ENCODE measurements around the gene ECT2.

The ECT2 gene

GRCh38 chr3:172836390-172836997 lies 86.0 kb downstream of the ECT2 start:
- no peaks in the 10 kb centered on the region for H3K79me1 ChIP-seq (ENCODE audit: low read length)
- no peak overlapping the region for H3K4ac ChIP-seq (ENCODE audit: low read depth, low read length)
- H3K9me3 ChIP-seq (ENCODE audit: insufficient read depth, low read depth, low read length), result no peaks in the 10 kb centered on the region
- H2BK5ac ChIP-seq (ENCODE audit: low read depth, low read length, poor library complexity), result no peak overlapping the region
- H3K4me1 ChIP-seq (ENCODE audit: control insufficient read depth in 1 of 2, insufficient read depth in 2 of 2, low read length in 2 of 2), result no peaks in the 10 kb centered on the region
- H3K23ac ChIP-seq (ENCODE audit: low read length), result no peak overlapping the region
- H3K27ac ChIP-seq (ENCODE audit: low read depth, low read length), result no peak overlapping the region
- H3K9ac ChIP-seq (ENCODE audit: low read length), result no peak overlapping the region
- no peak overlapping the region for H3K18ac ChIP-seq (ENCODE audit: low read length)
- H4K91ac ChIP-seq (ENCODE audit: low read depth, low read length), result no peak overlapping the region
- H2BK120ac ChIP-seq (ENCODE audit: insufficient read depth, low read length, poor library complexity), result no peak overlapping the region
- no peak overlapping the region for H2AK5ac ChIP-seq (ENCODE audit: low read length)
- H3K14ac ChIP-seq (ENCODE audit: low read length), result no peak overlapping the region
- no peak overlapping the region for H2AFZ ChIP-seq (ENCODE audit: insufficient read depth, low read length, poor library complexity)
- H3K4me3 ChIP-seq (ENCODE audit: low read depth, low read length), result no peak overlapping the region
- H3K4me2 ChIP-seq (ENCODE audit: low read length), result no peak overlapping the region
- H3K36me3 ChIP-seq (ENCODE audit: control insufficient read depth in 1 of 2, insufficient read depth in 2 of 2, low read length in 2 of 2), result no peaks in the 10 kb centered on the region
- no peak overlapping the region for H2BK12ac ChIP-seq (ENCODE audit: low read length)
- H3K79me2 ChIP-seq (ENCODE audit: control insufficient read depth, insufficient read depth, low read length, poor library complexity), result no peaks in the 10 kb centered on the region
- H4K12ac ChIP-seq (ENCODE audit: low read depth, low read length), result no peak overlapping the region
- no CpG with 5 or more reads among the region's 6 CpGs for WGBS (ENCODE audit: extremely low coverage, insufficient coverage, insufficient read length)
- H3K27me3 ChIP-seq (ENCODE audit: insufficient read depth, low read length), result no peaks in the 10 kb centered on the region
- peak in 1 of 2 donors; percentile 60 for DNase-seq
- no peak overlapping the region for H4K8ac ChIP-seq (ENCODE audit: low read depth, low read length)

GRCh38 chr3:172839679-172840078 lies 89.2 kb downstream of the ECT2 start:
- no peaks in the 10 kb centered on the region for H3K9me3 ChIP-seq (ENCODE audit: insufficient read depth, low read depth, low read length)

GRCh38 chr3:172840463-172840862 lies 89.9 kb downstream of the ECT2 start:
- H4K12ac ChIP-seq (ENCODE audit: low read depth, low read length), result no peak overlapping the region
- no CpG with 5 or more reads among the region's 4 CpGs for WGBS (ENCODE audit: extremely low coverage, insufficient coverage, insufficient read length)
- H2BK120ac ChIP-seq (ENCODE audit: insufficient read depth, low read length, poor library complexity), result no peak overlapping the region
- H3K18ac ChIP-seq (ENCODE audit: low read length), result no peak overlapping the region
- H3K4me1 ChIP-seq (ENCODE audit: control insufficient read depth in 1 of 2, insufficient read depth in 2 of 2, low read length in 2 of 2), result no peaks in the 10 kb centered on the region
- H3K9ac ChIP-seq (ENCODE audit: low read length), result no peak overlapping the region
- no peak overlapping the region for H3K27ac ChIP-seq (ENCODE audit: low read depth, low read length)
- H3K9me3 ChIP-seq (ENCODE audit: insufficient read depth, low read depth, low read length), result no peaks in the 10 kb centered on the region
- H2BK12ac ChIP-seq (ENCODE audit: low read length), result no peak overlapping the region
- H3K4ac ChIP-seq (ENCODE audit: low read depth, low read length), result no peak overlapping the region
- no peak overlapping the region for H4K8ac ChIP-seq (ENCODE audit: low read depth, low read length)
- no peak overlapping the region for H2AK5ac ChIP-seq (ENCODE audit: low read length)
- H3K79me1 ChIP-seq (ENCODE audit: low read length), result no peaks in the 10 kb centered on the region
- no peak overlapping the region for H3K4me3 ChIP-seq (ENCODE audit: low read depth, low read length)
- no peak overlapping the region for H3K23ac ChIP-seq (ENCODE audit: low read length)
- no peak overlapping the region for H2BK5ac ChIP-seq (ENCODE audit: low read depth, low read length, poor library complexity)
- H3K79me2 ChIP-seq (ENCODE audit: control insufficient read depth, insufficient read depth, low read length, poor library complexity), result no peaks in the 10 kb centered on the region
- no peaks in the 10 kb centered on the region for H3K27me3 ChIP-seq (ENCODE audit: insufficient read depth, low read length)
- DNase-seq, result no peak
- H3K14ac ChIP-seq (ENCODE audit: low read length), result no peak overlapping the region
- no peak overlapping the region for H3K4me2 ChIP-seq (ENCODE audit: low read length)
- no peak overlapping the region for H4K91ac ChIP-seq (ENCODE audit: low read depth, low read length)
- no peaks in the 10 kb centered on the region for H3K36me3 ChIP-seq (ENCODE audit: control insufficient read depth in 1 of 2, insufficient read depth in 2 of 2, low read length in 2 of 2)
- no peak overlapping the region for H2AFZ ChIP-seq (ENCODE audit: insufficient read depth, low read length, poor library complexity)

More at GRCh38 chr3:172839679-172840078, 89.2 kb downstream of the ECT2 start:
- Histone ChIP-seq H3K4me2 (ENCODE audit: low read length) (no peak overlapping the region), H3K36me3 (ENCODE audit: control insufficient read depth in 1 of 2, insufficient read depth in 2 of 2, low read length in 2 of 2) (no peaks in the 10 kb centered on the region), H3K27me3 (ENCODE audit: insufficient read depth, low read length) (no peaks in the 10 kb centered on the region), H2AFZ (ENCODE audit: insufficient read depth, low read length, poor library complexity) (no peak overlapping the region), H3K14ac (ENCODE audit: low read length) (no peak overlapping the region), H4K91ac (ENCODE audit: low read depth, low read length) (no peak overlapping the region), H3K4me3 (ENCODE audit: low read depth, low read length) (no peak overlapping the region), H3K79me1 (ENCODE audit: low read length) (no peaks in the 10 kb centered on the region), H3K4ac (ENCODE audit: low read depth, low read length) (no peak overlapping the region), H3K9ac (ENCODE audit: low read length) (no peak overlapping the region), H2BK12ac (ENCODE audit: low read length) (no peak overlapping the region), H2BK120ac (ENCODE audit: insufficient read depth, low read length, poor library complexity) (no peak overlapping the region), H3K27ac (ENCODE audit: low read depth, low read length) (no peak overlapping the region), H3K18ac (ENCODE audit: low read length) (no peak overlapping the region), H4K12ac (ENCODE audit: low read depth, low read length) (no peak overlapping the region), H3K79me2 (ENCODE audit: control insufficient read depth, insufficient read depth, low read length, poor library complexity) (no peaks in the 10 kb centered on the region), H2AK5ac (ENCODE audit: low read length) (no peak overlapping the region), H3K4me1 (ENCODE audit: control insufficient read depth in 1 of 2, insufficient read depth in 2 of 2, low read length in 2 of 2) (no peaks in the 10 kb centered on the region), H2BK5ac (ENCODE audit: low read depth, low read length, poor library complexity) (no peak overlapping the region), H3K23ac (ENCODE audit: low read length) (no peak overlapping the region), H4K8ac (ENCODE audit: low read depth, low read length) (no peak overlapping the region)
- no CpG with 5 or more reads among the region's 4 CpGs for WGBS (ENCODE audit: extremely low coverage, insufficient coverage, insufficient read length)
- no peak for DNase-seq

- Histone ChIP-seq H2BK12ac (ENCODE audit: low read length) (no peak overlapping the region), H3K9me3 (ENCODE audit: insufficient read depth, low read depth, low read length) (no peaks in the 10 kb centered on the region), H3K27me3 (ENCODE audit: insufficient read depth, low read length) (no peaks in the 10 kb centered on the region), H3K4me2 (ENCODE audit: low read length) (no peak overlapping the region), H3K79me2 (ENCODE audit: control insufficient read depth, insufficient read depth, low read length, poor library complexity) (no peaks in the 10 kb centered on the region), H2AFZ (ENCODE audit: insufficient read depth, low read length, poor library complexity) (no peak overlapping the region), H3K18ac (ENCODE audit: low read length) (no peak overlapping the region), H2BK5ac (ENCODE audit: low read depth, low read length, poor library complexity) (no peak overlapping the region), H3K14ac (ENCODE audit: low read length) (no peak overlapping the region), H3K23ac (ENCODE audit: low read length) (no peak overlapping the region), H3K9ac (ENCODE audit: low read length) (no peak overlapping the region), H3K4ac (ENCODE audit: low read depth, low read length) (no peak overlapping the region), H4K12ac (ENCODE audit: low read depth, low read length) (no peak overlapping the region), H3K27ac (ENCODE audit: low read depth, low read length) (no peak overlapping the region), H3K79me1 (ENCODE audit: low read length) (no peaks in the 10 kb centered on the region), H2AK5ac (ENCODE audit: low read length) (no peak overlapping the region), H3K4me1 (ENCODE audit: control insufficient read depth in 1 of 2, insufficient read depth in 2 of 2, low read length in 2 of 2) (no peaks in the 10 kb centered on the region), H4K8ac (ENCODE audit: low read depth, low read length) (no peak overlapping the region), H2BK120ac (ENCODE audit: insufficient read depth, low read length, poor library complexity) (no peak overlapping the region), H4K91ac (ENCODE audit: low read depth, low read length) (no peak overlapping the region), H3K4me3 (ENCODE audit: low read depth, low read length) (no peak overlapping the region), H3K36me3 (ENCODE audit: control insufficient read depth in 1 of 2, insufficient read depth in 2 of 2, low read length in 2 of 2) (no peaks in the 10 kb centered on the region)
- no peak for DNase-seq
- WGBS (ENCODE audit: extremely low coverage, insufficient coverage, insufficient read length), result no CpG with 5 or more reads among the region's 4 CpGs
These were observed 90.4 kb downstream of the ECT2 start for GRCh38 chr3:172840913-172841312.

Measured in trophoblast cell (in vitro differentiated cells and primary cell).